Hepatocyte (in vitro differentiated cells): Measurements from ENCODE around the gene NEK4.

ENCODE experiments used
- CTCF ChIP-seq: fragments of 200-600 bp; sonication (generic); IDR thresholded peaks from 2 replicates; pipeline ENCODE4 v1.5.1; 2016; ENCODE audit warnings: antibody characterized with exemption, mild to moderate bottlenecking; ENCODE audit not compliant: poor library complexity
- EZH2 ChIP-seq: fragments of 200-600 bp; sonication (generic); IDR thresholded peaks from 2 replicates; pipeline ENCODE4 v1.6.1; 2016; ENCODE audit warnings: antibody characterized with exemption, mild to moderate bottlenecking, borderline replicate concordance

GRCh38 chr3:52783211-52783555, 12.4 kb upstream of the NEK4 start:
- TF ChIP-seq CTCF (no peak), EZH2 (no peak)
